ENCODE measurements around the gene PPM1F. TPM values are rescaled to one million over a fixed set of nuclear protein-coding genes. Genes with fewer than 3 reads are reported as not detected.

PPM1F gene
- total and polyA plus RNA-seq, 2 experiments from 2014 or later, result 15.1 to 41.6 TPM

DNA sequence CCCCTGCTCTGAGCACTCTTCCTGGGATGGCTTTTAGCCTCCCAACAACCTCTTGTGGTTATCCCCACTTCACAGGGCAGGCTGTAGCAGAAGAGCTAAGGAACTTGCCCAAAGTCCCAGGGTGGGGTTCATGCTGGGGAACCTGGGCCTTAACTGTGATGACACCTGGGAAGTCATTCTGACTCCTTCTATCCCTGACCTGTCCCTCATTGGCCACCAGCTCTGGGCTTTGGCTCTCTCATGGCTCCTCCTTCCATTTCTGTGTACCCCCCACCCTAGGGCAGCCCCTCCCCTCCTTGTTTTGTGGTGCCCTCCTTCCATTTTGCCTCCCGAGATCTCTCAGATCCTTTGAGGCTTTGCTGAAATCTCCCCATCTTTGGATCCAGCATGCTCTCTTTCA is 2.7 kb downstream of the PPM1F start:
- Histone ChIP-seq H3K9me3 (ENCODE audit: low read depth) (no peaks in the 10 kb centered on the region), H3F3A (ENCODE audit: insufficient read depth) (peaks cover 13% of the 10 kb centered on the region), H2AFZ (no peak overlapping the region), H3K27ac (no peak overlapping the region), H3K79me2 (ENCODE audit: insufficient read depth) (peaks cover 67% of the 10 kb centered on the region), H3K4me3 (no peak overlapping the region), H4K20me1 (ENCODE audit: insufficient read depth) (no peaks in the 10 kb centered on the region), H3K27me3 (replicated peaks; ENCODE audit: insufficient read depth) (no peaks in the 10 kb centered on the region), H3K36me3 (ENCODE audit: low read depth) (peaks cover 2% of the 10 kb centered on the region; the same call in 1 of the 2 replicates), H3K4me1 (ENCODE audit: insufficient read depth) (peaks cover 13% of the 10 kb centered on the region), H3K9me2 (ENCODE audit: insufficient read depth) (no peaks in the 10 kb centered on the region), H3K4me2 (ENCODE audit: unreplicated experiment) (no peak overlapping the region), H3K9ac (no peak overlapping the region)
- WGBS, 2 experiments (ENCODE audit: low coverage in 1 of 2, low lambda C conversion rate in 2 of 2, missing lambda C conversion rate in 2 of 2), result 100% methylated on average over 1 of the region's 1 CpG
- in situ Hi-C loops (cut with MboI), result no loop called here
- no peak for DNase-seq
- TF ChIP-seq EZH2phosphoT487 (IDR thresholded peaks at IDR 0.05; ENCODE audit: insufficient read depth, low read depth), result no peak
- no peak for TF ChIP-seq EZH2 (IDR thresholded peaks at IDR 0.05; ENCODE audit: insufficient read depth, poor library complexity, severe bottlenecking)

DNA sequence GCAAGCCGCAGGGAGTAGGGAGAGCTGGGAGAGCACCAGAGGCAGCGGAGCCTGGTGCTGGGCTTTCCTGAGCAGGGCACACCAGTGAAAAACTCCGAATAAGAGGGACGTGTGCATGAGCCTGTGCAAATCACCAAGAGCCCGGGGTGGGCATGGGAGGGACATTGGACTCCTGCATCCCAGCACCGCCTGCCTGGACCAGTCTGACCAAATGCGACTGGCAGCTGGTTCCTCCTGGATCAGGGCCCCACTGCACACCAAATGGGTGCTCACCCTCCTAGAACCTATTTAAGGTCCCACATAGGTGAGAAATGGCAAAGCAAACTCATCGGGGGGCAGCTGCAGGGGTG is 3.1 kb downstream of the PPM1F start:
- Histone ChIP-seq H3K9ac (no peak overlapping the region), H3K4me1 (ENCODE audit: insufficient read depth) (peaks cover 13% of the 10 kb centered on the region), H3K27me3 (replicated peaks; ENCODE audit: insufficient read depth) (no peaks in the 10 kb centered on the region), H3K27ac (no peak overlapping the region), H2AFZ (no peak overlapping the region), H3K9me2 (ENCODE audit: insufficient read depth) (no peaks in the 10 kb centered on the region), H3F3A (ENCODE audit: insufficient read depth) (peaks cover 13% of the 10 kb centered on the region), H3K79me2 (ENCODE audit: insufficient read depth) (peaks cover 70% of the 10 kb centered on the region), H3K4me2 (ENCODE audit: unreplicated experiment) (no peak overlapping the region), H3K9me3 (ENCODE audit: low read depth) (no peaks in the 10 kb centered on the region), H3K36me3 (ENCODE audit: low read depth) (peaks cover 4% of the 10 kb centered on the region; the same call in 1 of the 2 replicates), H3K4me3 (no peak overlapping the region), H4K20me1 (ENCODE audit: insufficient read depth) (no peaks in the 10 kb centered on the region)
- WGBS, 2 experiments (ENCODE audit: low coverage in 1 of 2, low lambda C conversion rate in 2 of 2, missing lambda C conversion rate in 2 of 2), result 87 to 88% methylated on average over 8 of the region's 8 CpGs
- no peak for DNase-seq
- TF ChIP-seq EZH2phosphoT487 (IDR thresholded peaks at IDR 0.05; ENCODE audit: insufficient read depth, low read depth) (no peak), EZH2 (IDR thresholded peaks at IDR 0.05; ENCODE audit: insufficient read depth, poor library complexity, severe bottlenecking) (no peak)
- in situ Hi-C loops (cut with MboI), result no loop called here

DNA sequence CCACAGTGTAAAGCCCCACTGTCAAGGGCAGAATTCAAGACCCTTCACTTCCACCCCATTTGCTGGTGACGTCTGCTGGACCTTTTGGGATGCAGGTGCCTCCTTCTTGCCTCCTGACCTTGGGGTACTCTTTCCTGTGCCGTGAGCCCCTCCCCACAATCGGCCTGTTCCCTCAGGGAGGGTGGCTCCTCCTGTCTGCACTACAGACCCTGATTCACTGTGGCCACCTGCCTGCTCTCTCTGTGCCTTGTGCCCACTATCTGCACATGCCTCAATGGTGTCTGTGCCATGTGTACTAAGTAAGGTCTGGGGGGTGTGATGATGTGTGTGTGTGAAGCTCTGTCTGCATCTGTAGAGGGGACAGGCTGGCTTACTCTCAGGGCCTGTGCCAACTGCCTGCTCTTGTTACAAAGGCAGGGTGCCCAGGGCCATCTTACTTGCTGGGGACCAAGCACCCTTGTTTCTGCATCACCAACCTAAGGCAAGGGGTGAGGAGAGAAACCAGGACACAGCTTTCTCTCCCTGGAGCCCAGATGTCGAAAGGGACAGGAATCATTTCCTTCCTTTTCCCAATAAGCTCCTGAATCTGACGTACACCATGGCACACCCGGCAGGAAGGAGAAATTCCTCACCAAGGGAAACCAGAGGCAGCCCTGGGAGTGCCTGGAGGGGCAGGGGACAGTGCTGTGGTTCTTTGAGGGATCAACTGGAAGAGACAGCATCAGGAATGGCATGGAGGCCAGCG is 3.7 kb downstream of the PPM1F start:
- Histone ChIP-seq H3K36me3 (ENCODE audit: low read depth) (peaks cover 4% of the 10 kb centered on the region; the same call in 1 of the 2 replicates), H3K9ac (no peak overlapping the region), H3K9me3 (ENCODE audit: low read depth) (no peaks in the 10 kb centered on the region), H3K4me2 (ENCODE audit: unreplicated experiment) (no peak overlapping the region), H3K27ac (no peak overlapping the region), H4K20me1 (ENCODE audit: insufficient read depth) (no peaks in the 10 kb centered on the region), H2AFZ (no peak overlapping the region), H3K4me3 (no peak overlapping the region), H3K4me1 (ENCODE audit: insufficient read depth) (peaks cover 13% of the 10 kb centered on the region), H3K27me3 (replicated peaks; ENCODE audit: insufficient read depth) (no peaks in the 10 kb centered on the region), H3K79me2 (ENCODE audit: insufficient read depth) (peaks cover 70% of the 10 kb centered on the region), H3F3A (ENCODE audit: insufficient read depth) (peaks cover 13% of the 10 kb centered on the region), H3K9me2 (ENCODE audit: insufficient read depth) (no peaks in the 10 kb centered on the region)
- TF ChIP-seq EZH2 (IDR thresholded peaks at IDR 0.05; ENCODE audit: insufficient read depth, poor library complexity, severe bottlenecking) (no peak), EZH2phosphoT487 (IDR thresholded peaks at IDR 0.05; ENCODE audit: insufficient read depth, low read depth) (no peak)
- in situ Hi-C loops (cut with MboI), result no loop called here
- no peak for DNase-seq
- 88 to 90% methylated on average over 7 of the region's 7 CpGs for WGBS, 2 experiments (ENCODE audit: low coverage in 1 of 2, low lambda C conversion rate in 2 of 2, missing lambda C conversion rate in 2 of 2)

DNA sequence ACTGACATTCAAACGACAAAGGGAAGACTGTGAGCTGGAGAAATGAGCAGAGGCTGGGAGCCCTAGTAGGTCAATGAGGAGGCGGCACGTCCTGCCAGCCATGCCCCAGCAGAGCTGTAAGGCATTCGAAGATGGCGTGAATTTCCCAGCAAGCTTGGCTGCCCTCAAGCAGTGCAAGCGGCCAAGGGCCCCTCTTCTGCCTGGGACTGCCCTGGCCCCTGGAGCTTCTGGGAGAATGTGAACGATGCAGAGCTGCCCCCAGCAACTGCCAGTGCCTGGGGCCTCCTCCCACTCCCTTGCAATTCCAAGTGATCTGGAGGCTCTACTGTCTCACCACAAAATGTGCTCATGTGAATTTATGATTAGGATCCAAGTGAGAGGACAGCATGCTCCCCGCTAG is 4.3 kb downstream of the PPM1F start:
- no peak overlapping the region for H3K9ac ChIP-seq
- H3F3A ChIP-seq (ENCODE audit: insufficient read depth), result peaks cover 15% of the 10 kb centered on the region
- peaks cover 13% of the 10 kb centered on the region for H3K4me1 ChIP-seq (ENCODE audit: insufficient read depth)
- in situ Hi-C loops (cut with MboI), result no loop called here
- no peak overlapping the region for H3K4me3 ChIP-seq
- peak overlapping the region; percentile 81; the same call in 1 of the 2 replicates for H3K27ac ChIP-seq
- no peaks in the 10 kb centered on the region for H3K9me3 ChIP-seq (ENCODE audit: low read depth)
- H4K20me1 ChIP-seq (ENCODE audit: insufficient read depth), result no peaks in the 10 kb centered on the region
- TF ChIP-seq EZH2phosphoT487 (IDR thresholded peaks at IDR 0.05; ENCODE audit: insufficient read depth, low read depth), result no peak
- no peak for TF ChIP-seq EZH2 (IDR thresholded peaks at IDR 0.05; ENCODE audit: insufficient read depth, poor library complexity, severe bottlenecking)
- peaks cover 4% of the 10 kb centered on the region; the same call in 1 of the 2 replicates for H3K36me3 ChIP-seq (ENCODE audit: low read depth)
- no peaks in the 10 kb centered on the region for H3K27me3 ChIP-seq (replicated peaks; ENCODE audit: insufficient read depth)
- no peaks in the 10 kb centered on the region for H3K9me2 ChIP-seq (ENCODE audit: insufficient read depth)
- 76 to 80% methylated on average over 8 of the region's 8 CpGs for WGBS, 2 experiments (ENCODE audit: low coverage in 1 of 2, low lambda C conversion rate in 2 of 2, missing lambda C conversion rate in 2 of 2)
- H3K79me2 ChIP-seq (ENCODE audit: insufficient read depth), result peaks cover 70% of the 10 kb centered on the region
- no peak overlapping the region for H2AFZ ChIP-seq
- no peak for DNase-seq
- no peak overlapping the region for H3K4me2 ChIP-seq (ENCODE audit: unreplicated experiment)
